GM12878 (cell line): ENCODE measurements around the gene MMP14. TPM values are rescaled to one million over a fixed set of nuclear protein-coding genes. Genes with fewer than 3 reads are reported as not detected.

ENCODE experiments used
- ATAC-seq: fragments of 200-7000 bp; cut with Tn5 transposase; 3 replicates; pipeline ENCODE4 v1.9.1; 2020; ENCODE audit warnings: mild to moderate bottlenecking, moderate library complexity
- BruUV-seq: library from RNA; stranded (reverse); fragments of 400-500 nt; replicated peaks from 2 replicates; lab custom pipeline; 2021; lab: Mats Ljungman, UMichigan
- CTCF ChIA-PET: fragments of 300-600 bp; sonication (Branson Sonifier 250); formaldehyde crosslinking; extraction: SDS; loops from one replicate; lab custom pipeline; 2021; ENCODE audit warnings: inconsistent platforms; lab: Yijun Ruan, JAX
- POLR2A ChIA-PET: fragments of 350-600 bp; formaldehyde crosslinking; extraction: SDS; loops from one replicate; lab custom pipeline; 2021; ENCODE audit warnings: inconsistent platforms; lab: Charles Lee
- RAD21 ChIA-PET: fragments of 300-600 bp; sonication (Branson Sonifier 250); formaldehyde crosslinking; loops from one replicate; lab custom pipeline; 2023; ENCODE audit warnings: antibody characterized with exemption; ENCODE audit not compliant: unreplicated experiment; lab: Charles Lee
- SMC1A ChIA-PET: fragments of 300-600 bp; sonication (Branson Sonifier 250); formaldehyde crosslinking; loops from one replicate; lab custom pipeline; 2023; ENCODE audit not compliant: unreplicated experiment, uncharacterized antibody; lab: Charles Lee
- DNase-seq: peaks from one replicate; pipeline ENCODE4 v3.0.0-alpha.2; 2011; ENCODE audit warnings: low read depth, low spot score
- FAIRE-seq: peaks from 3 replicates; lab custom pipeline; 2011; peaks lifted over from hg19 to GRCh38; lab: Jason Lieb, UNC
- H2AFZ ChIP-seq: 2 replicates; pipeline ENCODE4 v1.6.0; 2011; ENCODE audit warnings: low read depth, low read length, control low read depth; ENCODE audit not compliant: control insufficient read depth
- H3K27ac ChIP-seq: 2 replicates; pipeline ENCODE4 v1.5.1; 2011; ENCODE audit warnings: control low read depth; ENCODE audit not compliant: control insufficient read depth, insufficient read depth
- H3K27me3 ChIP-seq, 2 experiments: replicated peaks in 1 of 2; 2 replicates each; pipeline versions ENCODE4 v1.6.0 to v1.6.1; 2011; ENCODE audit warnings: low read length in 1 of 2; ENCODE audit not compliant: control insufficient read depth in 2 of 2, insufficient read depth in 2 of 2
- H3K36me3 ChIP-seq, 2 experiments: 2 replicates each; pipeline ENCODE4 v1.5.1; 2011; ENCODE audit warnings: low read length in 1 of 2; ENCODE audit not compliant: control insufficient read depth in 2 of 2, insufficient read depth in 2 of 2
- H3K4me1 ChIP-seq: 2 replicates; pipeline ENCODE4 v1.6.1; 2011; ENCODE audit warnings: mild to moderate bottlenecking, low read length, moderate library complexity, mixed read lengths; ENCODE audit not compliant: control insufficient read depth, insufficient read depth
- H3K4me2 ChIP-seq: 2 replicates; pipeline ENCODE4 v1.6.0; 2011; ENCODE audit warnings: control low read depth; ENCODE audit not compliant: control insufficient read depth, insufficient read depth
- H3K4me3 ChIP-seq: fragments of 200-600 bp; sonication (generic); 2 replicates; pipeline ENCODE4 v1.5.1; 2016
- H3K79me2 ChIP-seq: 2 replicates; pipeline ENCODE4 v1.6.0; 2011; ENCODE audit warnings: low read length; ENCODE audit not compliant: control insufficient read depth, insufficient read depth
- H3K9ac ChIP-seq: 2 replicates; pipeline ENCODE4 v1.8.0; 2011; ENCODE audit warnings: low read length, control low read depth, mixed read lengths; ENCODE audit not compliant: control insufficient read depth, insufficient read depth
- H3K9me3 ChIP-seq: replicated peaks from 3 replicates; pipeline ENCODE4 v1.5.1; 2011; ENCODE audit warnings: mild to moderate bottlenecking, low read length; ENCODE audit not compliant: control insufficient read depth, insufficient read depth
- H4K20me1 ChIP-seq: 2 replicates; pipeline ENCODE4 v1.6.0; 2011; ENCODE audit not compliant: control insufficient read depth, insufficient read depth
- EP300 ChIP-seq, 2 experiments: fragments of 150-350 bp in 1 of 2; IDR thresholded peaks; 2 replicates each; pipeline ENCODE4 v1.6.1; 2011 to 2012; ENCODE audit warnings: low read depth in 2 of 2, low read length in 2 of 2, borderline replicate concordance in 1 of 2, improper control_type of control experiment in 1 of 2, inconsistent platforms in 1 of 2; ENCODE audit not compliant: control insufficient read depth in 1 of 2
- ETV6 ChIP-seq, 2 experiments: fragments of 450-650 bp in 1 of 2; IDR thresholded peaks in 1 of 2; conservative IDR thresholded peaks in 1 of 2; 2 replicates each; pipeline ENCODE4 v1.6.1; 2014; ENCODE audit warnings: antibody characterized with exemption in 1 of 2, borderline replicate concordance in 1 of 2, low read depth in 1 of 2, mild to moderate bottlenecking in 1 of 2, moderate library complexity in 1 of 2
- HDAC6 ChIP-seq: fragments of 200-600 bp; sonication (generic); IDR thresholded peaks from one replicate; pipeline ENCODE4 v1.8.0; 2017; ENCODE audit warnings: antibody characterized with exemption; ENCODE audit not compliant: unreplicated experiment
- IRF4 ChIP-seq: IDR thresholded peaks from 2 replicates; pipeline ENCODE4 v1.6.1; 2011; ENCODE audit warnings: low read depth, low read length
- KAT2A ChIP-seq: conservative IDR thresholded peaks from 2 replicates; pipeline ENCODE4 v1.6.1; 2011; ENCODE audit warnings: low read depth, low read length; ENCODE audit not compliant: control insufficient read depth
- MTA3 ChIP-seq: IDR thresholded peaks from 2 replicates; pipeline ENCODE4 v1.6.1; 2012; ENCODE audit warnings: low read length, inconsistent platforms, borderline replicate concordance
- MYC ChIP-seq: IDR thresholded peaks from 2 replicates; pipeline ENCODE4 v1.6.1; 2011; ENCODE audit warnings: mild to moderate bottlenecking, low read length, moderate library complexity, inconsistent platforms; ENCODE audit not compliant: insufficient read depth, insufficient replicate concordance, insufficient read length, severe bottlenecking
- PBX3 ChIP-seq: IDR thresholded peaks from 2 replicates; pipeline ENCODE4 v1.6.1; 2011; ENCODE audit warnings: mild to moderate bottlenecking, low read depth, low read length, moderate library complexity; ENCODE audit not compliant: insufficient replicate concordance
- RBBP5 ChIP-seq: fragments of 200-600 bp; sonication (generic); conservative IDR thresholded peaks from 2 replicates; pipeline ENCODE4 v1.6.1; 2016
- RUNX3 ChIP-seq: IDR thresholded peaks from 2 replicates; pipeline ENCODE4 v1.6.1; 2012; ENCODE audit warnings: low read length, inconsistent platforms
- SUPT20H ChIP-seq: IDR thresholded peaks from 2 replicates; pipeline ENCODE4 v1.6.1; 2011; ENCODE audit warnings: low read depth, mild to moderate bottlenecking, low read length, moderate library complexity, borderline replicate concordance; ENCODE audit not compliant: control insufficient read depth
- TCF7 ChIP-seq: IDR thresholded peaks from 2 replicates; pipeline ENCODE4 v1.6.1; 2014; ENCODE audit warnings: antibody characterized with exemption, borderline replicate concordance
- WGBS: methylation state at CpG from one replicate; pipeline ENCODE4 v1.1.6; 2016; ENCODE audit warnings: low lambda C conversion rate; ENCODE audit not compliant: insufficient replicate concordance, insufficient coverage; ENCODE audit errors: missing lambda C conversion rate; 5-methylcytosine and 5-hydroxymethylcytosine counted together
- in situ Hi-C: fragments of 300-500 bp; cut with MboI; formaldehyde crosslinking; loops from 9 replicates; pipeline ENCODE4 v1.14.3; 2018; ENCODE audit warnings: mixed read lengths
- intact Hi-C: fragments of 100-400 bp; cut with micrococcal nuclease; formaldehyde crosslinking; loops from one replicate; pipeline ENCODE4 v1.14.2; 2022; ENCODE audit not compliant: unreplicated experiment
- polyA plus RNA-seq, 11 experiments: library from polyadenylated mRNA; depleted of rRNA in 4 of 11; unstranded in 6 of 11; stranded (reverse) in 5 of 11; fragments of >200 nt; fragmentation: Nextera tagmentation in 4 of 11; fragmentation: Illumina TruSeq in 1 of 11; extraction: Ambion mirVana in 4 of 11; extraction: Trizol in 1 of 11; gene quantifications; 1 replicate in 1 of 11; 2 replicates in 10 of 11; pipeline versions ENCODE4 v1.2.1 to v1.2.3, GENCODE V29; 2011 to 2016; ENCODE audit warnings: inconsistent platforms in 2 of 11, missing spikeins in 2 of 11, low read depth in 1 of 11
- total RNA-seq, 4 experiments: library from RNA; depleted of rRNA in 3 of 4; stranded (reverse); fragments of >200 nt in 3 of 4; fragmentation: Illumina TruSeq in 1 of 4; extraction: Trizol in 1 of 4; gene quantifications; 2 replicates each; pipeline versions ENCODE4 v1.2.1 to v1.2.3, GENCODE V29; 2013 to 2021
- TF ChIP-seq, protein P1 (sequence below): fragments of 150-350 bp; IDR thresholded peaks from 2 replicates; pipeline ENCODE4 v1.6.1; 2016; ENCODE audit warnings: low read depth, low read length
- TF ChIP-seq, protein P2 (sequence below): fragments of 450-650 bp; formaldehyde crosslinking; IDR thresholded peaks from 2 replicates; pipeline ENCODE4 v1.4.0; 2020; ENCODE audit warnings: mild to moderate bottlenecking, moderate library complexity

Gene MMP14
- total and polyA plus RNA-seq, 10 of the 15 experiments (the other 5 are each of a cell fraction or from before 2014, with no cell fraction given): 0.31 to 1.9 (median 0.70) TPM; not detected in 2

- ATAC-seq (no peak), DNase-seq (no peak), FAIRE-seq (no peak)
- Histone ChIP-seq H3K79me2 (no peaks in the 10 kb centered on the region), H2AFZ (no peak overlapping the region), H3K27me3 (no peaks in the 10 kb centered on the region), H3K9me3 (peaks cover 4% of the 10 kb centered on the region; the same call in 1 of the 3 replicates), H3K4me3 (no peak overlapping the region), H3K27ac (no peak overlapping the region), H3K9ac (no peak overlapping the region), H4K20me1 (no peaks in the 10 kb centered on the region), H3K36me3 (no peaks in the 10 kb centered on the region), H3K4me2 (no peak overlapping the region), H3K4me1 (no peaks in the 10 kb centered on the region)
- WGBS: 65% methylated on average over 4 of the region's 4 CpGs
- BruUV-seq: no TSS peak
- TF ChIP-seq SUPT20H (no peak), MYC (no peak), HDAC6 (no peak), EP300 (IDR thresholded peaks at IDR 0.05; ENCODE audit: borderline replicate concordance in 1 of 2, control insufficient read depth in 1 of 2, low read depth in 2 of 2, low read length in 2 of 2) (no peak), IRF4 (no peak), ETV6 (conservative IDR thresholded peaks at IDR 0.05 in 1 of 2, IDR thresholded peaks at IDR 0.05 in 1 of 2; ENCODE audit: borderline replicate concordance in 1 of 2, low read depth in 1 of 2) (no peak), PBX3 (no peak), TCF7 (no peak), MTA3 (no peak), KAT2A (no peak), RBBP5 (no peak), RUNX3 (no peak)
- TF ChIP-seq, protein P1, sequence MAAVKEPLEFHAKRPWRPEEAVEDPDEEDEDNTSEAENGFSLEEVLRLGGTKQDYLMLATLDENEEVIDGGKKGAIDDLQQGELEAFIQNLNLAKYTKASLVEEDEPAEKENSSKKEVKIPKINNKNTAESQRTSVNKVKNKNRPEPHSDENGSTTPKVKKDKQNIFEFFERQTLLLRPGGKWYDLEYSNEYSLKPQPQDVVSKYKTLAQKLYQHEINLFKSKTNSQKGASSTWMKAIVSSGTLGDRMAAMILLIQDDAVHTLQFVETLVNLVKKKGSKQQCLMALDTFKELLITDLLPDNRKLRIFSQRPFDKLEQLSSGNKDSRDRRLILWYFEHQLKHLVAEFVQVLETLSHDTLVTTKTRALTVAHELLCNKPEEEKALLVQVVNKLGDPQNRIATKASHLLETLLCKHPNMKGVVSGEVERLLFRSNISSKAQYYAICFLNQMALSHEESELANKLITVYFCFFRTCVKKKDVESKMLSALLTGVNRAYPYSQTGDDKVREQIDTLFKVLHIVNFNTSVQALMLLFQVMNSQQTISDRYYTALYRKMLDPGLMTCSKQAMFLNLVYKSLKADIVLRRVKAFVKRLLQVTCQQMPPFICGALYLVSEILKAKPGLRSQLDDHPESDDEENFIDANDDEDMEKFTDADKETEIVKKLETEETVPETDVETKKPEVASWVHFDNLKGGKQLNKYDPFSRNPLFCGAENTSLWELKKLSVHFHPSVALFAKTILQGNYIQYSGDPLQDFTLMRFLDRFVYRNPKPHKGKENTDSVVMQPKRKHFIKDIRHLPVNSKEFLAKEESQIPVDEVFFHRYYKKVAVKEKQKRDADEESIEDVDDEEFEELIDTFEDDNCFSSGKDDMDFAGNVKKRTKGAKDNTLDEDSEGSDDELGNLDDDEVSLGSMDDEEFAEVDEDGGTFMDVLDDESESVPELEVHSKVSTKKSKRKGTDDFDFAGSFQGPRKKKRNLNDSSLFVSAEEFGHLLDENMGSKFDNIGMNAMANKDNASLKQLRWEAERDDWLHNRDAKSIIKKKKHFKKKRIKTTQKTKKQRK: no peak
- TF ChIP-seq, protein P2, sequence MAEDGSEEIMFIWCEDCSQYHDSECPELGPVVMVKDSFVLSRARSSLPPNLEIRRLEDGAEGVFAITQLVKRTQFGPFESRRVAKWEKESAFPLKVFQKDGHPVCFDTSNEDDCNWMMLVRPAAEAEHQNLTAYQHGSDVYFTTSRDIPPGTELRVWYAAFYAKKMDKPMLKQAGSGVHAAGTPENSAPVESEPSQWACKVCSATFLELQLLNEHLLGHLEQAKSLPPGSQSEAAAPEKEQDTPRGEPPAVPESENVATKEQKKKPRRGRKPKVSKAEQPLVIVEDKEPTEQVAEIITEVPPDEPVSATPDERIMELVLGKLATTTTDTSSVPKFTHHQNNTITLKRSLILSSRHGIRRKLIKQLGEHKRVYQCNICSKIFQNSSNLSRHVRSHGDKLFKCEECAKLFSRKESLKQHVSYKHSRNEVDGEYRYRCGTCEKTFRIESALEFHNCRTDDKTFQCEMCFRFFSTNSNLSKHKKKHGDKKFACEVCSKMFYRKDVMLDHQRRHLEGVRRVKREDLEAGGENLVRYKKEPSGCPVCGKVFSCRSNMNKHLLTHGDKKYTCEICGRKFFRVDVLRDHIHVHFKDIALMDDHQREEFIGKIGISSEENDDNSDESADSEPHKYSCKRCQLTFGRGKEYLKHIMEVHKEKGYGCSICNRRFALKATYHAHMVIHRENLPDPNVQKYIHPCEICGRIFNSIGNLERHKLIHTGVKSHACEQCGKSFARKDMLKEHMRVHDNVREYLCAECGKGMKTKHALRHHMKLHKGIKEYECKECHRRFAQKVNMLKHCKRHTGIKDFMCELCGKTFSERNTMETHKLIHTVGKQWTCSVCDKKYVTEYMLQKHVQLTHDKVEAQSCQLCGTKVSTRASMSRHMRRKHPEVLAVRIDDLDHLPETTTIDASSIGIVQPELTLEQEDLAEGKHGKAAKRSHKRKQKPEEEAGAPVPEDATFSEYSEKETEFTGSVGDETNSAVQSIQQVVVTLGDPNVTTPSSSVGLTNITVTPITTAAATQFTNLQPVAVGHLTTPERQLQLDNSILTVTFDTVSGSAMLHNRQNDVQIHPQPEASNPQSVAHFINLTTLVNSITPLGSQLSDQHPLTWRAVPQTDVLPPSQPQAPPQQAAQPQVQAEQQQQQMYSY (CRISPR knock-in tag): no peak
- in situ Hi-C loops (no loop called here), intact Hi-C loops (no loop called here)
- SMC1A ChIA-PET: no interaction called here
- CTCF ChIA-PET: interaction anchor here (0.6 to 6.5 kb wide), 6 partner anchors 11 to 308 kb away, joined by 3 to 40 read pairs (median 4); no protein-coding TSS in a partner anchor
- POLR2A ChIA-PET: no interaction called here
- RAD21 ChIA-PET: interaction anchor here (1.0 to 2.3 kb wide), 2 partner anchors 55 to 295 kb away, joined by 3 to 8 read pairs; no protein-coding TSS in a partner anchor
Observed at GRCh38 chr14:22864979-22865378, 28.6 kb downstream of the MMP14 start.
